CD8-positive, alpha-beta memory T cell (primary cell): ENCODE data around the gene NIN. TPM values are rescaled to one million over a fixed set of nuclear protein-coding genes. Genes with fewer than 3 reads are reported as not detected.

ENCODE experiments used
- CTCF ChIA-PET: fragments of 350-600 bp; sonication (Branson Sonifier 250); formaldehyde crosslinking; loops from one replicate; lab custom pipeline; 2021; ENCODE audit warnings: antibody characterized with exemption; lab: Charles Lee
- POLR2A ChIA-PET: fragments of 350-600 bp; sonication (Branson Sonifier 250); formaldehyde crosslinking; loops from one replicate; lab custom pipeline; 2021; ENCODE audit warnings: antibody characterized with exemption; lab: Charles Lee
- DNase-seq, 5 donors: peaks; one replicate each; pipeline versions ENCODE4 v3.0.0 to v3.0.0-alpha.2; 2020 to 2022; ENCODE audit warnings: mixed read lengths in 1 of 5
- H3K27ac ChIP-seq: one replicate; pipeline ENCODE4 v1.7.0; 2013; ENCODE audit warnings: low read depth, mild to moderate bottlenecking, low read length, moderate library complexity
- H3K27me3 ChIP-seq: 2 replicates; pipeline ENCODE4 v1.7.0; 2013; ENCODE audit warnings: low read length, mild to moderate bottlenecking; ENCODE audit not compliant: insufficient read depth, poor library complexity, severe bottlenecking
- H3K36me3 ChIP-seq: 2 replicates; pipeline ENCODE4 v1.7.0; 2013; ENCODE audit warnings: mild to moderate bottlenecking, low read length, moderate library complexity; ENCODE audit not compliant: insufficient read depth
- H3K4me1 ChIP-seq: 2 replicates; pipeline ENCODE4 v1.7.0; 2013; ENCODE audit warnings: mild to moderate bottlenecking, low read length, moderate library complexity; ENCODE audit not compliant: insufficient read depth
- H3K4me3 ChIP-seq: 2 replicates; pipeline ENCODE4 v1.7.0; 2013; ENCODE audit warnings: mild to moderate bottlenecking, low read length
- H3K9me3 ChIP-seq: 2 replicates; pipeline ENCODE4 v1.7.0; 2013; ENCODE audit warnings: mild to moderate bottlenecking, low read length
- H3K27ac Mint-ChIP-seq, 8 donors: one replicate each; pipeline ENCODE4 v1.8.0; 2020 to 2021; ENCODE audit warnings: mixed read lengths in 8 of 8, mild to moderate bottlenecking in 6 of 8, inconsistent platforms in 3 of 8, moderate library complexity in 3 of 8
- H3K27me3 Mint-ChIP-seq, 2 donors: one replicate each; pipeline ENCODE4 v1.8.0; 2020 to 2021; ENCODE audit warnings: mixed read lengths in 2 of 2, mild to moderate bottlenecking in 1 of 2, moderate library complexity in 1 of 2
- H3K36me3 Mint-ChIP-seq, 3 donors: one replicate each; pipeline ENCODE4 v1.8.0; 2020 to 2021; ENCODE audit warnings: mixed read lengths in 3 of 3, inconsistent platforms in 1 of 3, mild to moderate bottlenecking in 1 of 3
- H3K4me1 Mint-ChIP-seq, 3 donors: one replicate each; pipeline ENCODE4 v1.8.0; 2020 to 2021; ENCODE audit warnings: mixed read lengths in 3 of 3, inconsistent platforms in 1 of 3, mild to moderate bottlenecking in 1 of 3
- H3K4me3 Mint-ChIP-seq, 7 donors: one replicate each; pipeline ENCODE4 v1.8.0; 2020 to 2021; ENCODE audit warnings: mixed read lengths in 7 of 7, mild to moderate bottlenecking in 6 of 7, moderate library complexity in 4 of 7, inconsistent platforms in 2 of 7
- H3K9me3 Mint-ChIP-seq, 5 donors: one replicate each; pipeline ENCODE4 v1.8.0; 2020 to 2022; ENCODE audit warnings: mixed read lengths in 5 of 5, mild to moderate bottlenecking in 3 of 5, moderate library complexity in 2 of 5, inconsistent platforms in 1 of 5
- polyA plus RNA-seq: library from polyadenylated mRNA; unstranded; fragments of 300-500 nt; fragmentation: Illumina TruSeq; gene quantifications from one replicate; pipeline ENCODE4 v1.2.3, GENCODE V29; 2021
- total RNA-seq, 2 experiments: library from RNA; stranded (reverse); gene quantifications; one replicate each; pipeline ENCODE4 v1.2.3, GENCODE V29; 2021

NIN gene
- total and polyA plus RNA-seq, 3 experiments from 2014 or later, result 64.3 to 77.8 (median 73.8) TPM

DNA sequence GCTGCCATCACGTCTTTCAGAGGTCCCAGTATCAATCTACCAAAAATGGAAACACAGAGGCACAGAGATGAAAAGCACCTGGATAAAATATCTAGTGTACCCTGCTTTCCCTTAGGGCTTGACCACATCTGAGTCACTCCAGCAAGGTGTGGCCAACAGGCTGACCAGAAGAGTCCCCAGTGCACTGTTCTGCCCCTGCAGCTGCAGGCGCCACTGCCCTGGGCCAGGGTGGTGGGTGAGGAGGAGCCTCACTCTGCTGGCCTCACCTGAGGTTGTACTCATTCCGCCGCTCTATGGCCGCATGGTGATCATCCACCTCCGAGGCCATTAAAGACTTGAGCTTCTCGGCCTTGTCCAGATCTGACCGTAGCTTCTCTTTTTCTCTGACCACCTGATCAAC lies 60.4 kb downstream of the NIN start:
- Mint-ChIP-seq H3K27ac (peak overlapping the region in 1 of 8 donors; percentile 63), H3K9me3 (no peaks in the 10 kb centered on the region), H3K4me3 (no peak overlapping the region), H3K27me3 (peaks cover 0 to 1% of the 10 kb centered on the region in 2 donors), H3K4me1 (peaks cover 8 to 22% (median 20%) of the 10 kb centered on the region in 3 donors), H3K36me3 (peaks cover 5 to 93% (median 32%) of the 10 kb centered on the region in 3 donors)
- ChIA-PET CTCF (interaction anchor here (1.6 kb wide), 1 partner anchor 90 kb away, joined by 5 read pairs; no protein-coding TSS in a partner anchor), POLR2A (interaction anchor here (1.1 kb wide), 1 partner anchor 14 kb away, joined by 3 read pairs; no protein-coding TSS in a partner anchor)
- no peak overlapping the region for H3K4me3 ChIP-seq
- no peak overlapping the region for H3K27ac ChIP-seq
- H3K9me3 ChIP-seq, result no peaks in the 10 kb centered on the region
- DNase-seq, result no peak
- peaks cover 57% of the 10 kb centered on the region for H3K36me3 ChIP-seq
- H3K27me3 ChIP-seq, result no peaks in the 10 kb centered on the region
- peaks cover 6% of the 10 kb centered on the region for H3K4me1 ChIP-seq

- Histone ChIP-seq H3K36me3 (peaks cover 57% of the 10 kb centered on the region), H3K27me3 (no peaks in the 10 kb centered on the region), H3K4me3 (no peak overlapping the region), H3K9me3 (no peaks in the 10 kb centered on the region), H3K27ac (no peak overlapping the region), H3K4me1 (peaks cover 6% of the 10 kb centered on the region)
- Mint-ChIP-seq H3K36me3 (peaks cover 5 to 93% (median 32%) of the 10 kb centered on the region in 3 donors), H3K4me3 (no peak overlapping the region), H3K9me3 (no peaks in the 10 kb centered on the region), H3K27me3 (peaks cover 0 to 1% of the 10 kb centered on the region in 2 donors), H3K27ac (peak overlapping the region in 1 of 8 donors; percentile 63), H3K4me1 (peaks cover 8 to 20% (median 19%) of the 10 kb centered on the region in 3 donors)
- DNase-seq, result no peak
- ChIA-PET POLR2A (no interaction called here), CTCF (interaction anchor here (1.0 to 1.6 kb wide), 2 partner anchors 22 to 90 kb away, joined by 3 to 5 read pairs; no protein-coding TSS in a partner anchor)
These were observed 61.0 kb downstream of the NIN start for GRCh38 chr14:50769863-50770500.

DNA sequence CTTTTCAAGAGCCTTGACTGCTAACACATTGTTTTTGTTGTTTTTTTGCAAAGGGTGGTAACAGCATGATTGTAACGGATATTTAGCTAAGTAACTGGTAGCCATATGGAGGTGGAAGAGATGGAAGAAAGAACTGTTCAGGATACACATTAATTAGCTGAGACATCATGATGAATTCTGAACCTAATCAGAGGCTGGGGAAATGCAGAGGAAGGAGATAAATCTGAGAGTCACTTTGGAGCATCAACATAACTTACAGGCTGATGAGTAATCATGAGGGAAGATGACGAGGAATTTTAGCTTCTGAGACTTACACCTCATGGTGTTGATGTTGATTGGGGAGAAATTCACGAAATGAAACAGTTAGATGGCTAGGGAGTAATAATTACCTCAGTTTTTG lies 62.3 kb downstream of the NIN start:
- DNase-seq, result no peak
- Mint-ChIP-seq H3K9me3 (no peaks in the 10 kb centered on the region), H3K4me3 (no peak overlapping the region), H3K36me3 (peaks cover 10 to 92% (median 32%) of the 10 kb centered on the region in 3 donors), H3K4me1 (peaks cover 3 to 8% (median 6%) of the 10 kb centered on the region in 3 donors), H3K27ac (peak overlapping the region in 3 of 8 donors; percentile 3 to 58 (median 31)), H3K27me3 (peaks cover 0 to 1% of the 10 kb centered on the region in 2 donors)
- H3K9me3 ChIP-seq, result no peaks in the 10 kb centered on the region
- H3K27me3 ChIP-seq, result no peaks in the 10 kb centered on the region
- CTCF ChIA-PET, result no interaction called here
- peaks cover 60% of the 10 kb centered on the region for H3K36me3 ChIP-seq
- POLR2A ChIA-PET, result no interaction called here
- no peak overlapping the region for H3K4me3 ChIP-seq
- H3K27ac ChIP-seq, result no peak overlapping the region
- H3K4me1 ChIP-seq, result no peaks in the 10 kb centered on the region

DNA sequence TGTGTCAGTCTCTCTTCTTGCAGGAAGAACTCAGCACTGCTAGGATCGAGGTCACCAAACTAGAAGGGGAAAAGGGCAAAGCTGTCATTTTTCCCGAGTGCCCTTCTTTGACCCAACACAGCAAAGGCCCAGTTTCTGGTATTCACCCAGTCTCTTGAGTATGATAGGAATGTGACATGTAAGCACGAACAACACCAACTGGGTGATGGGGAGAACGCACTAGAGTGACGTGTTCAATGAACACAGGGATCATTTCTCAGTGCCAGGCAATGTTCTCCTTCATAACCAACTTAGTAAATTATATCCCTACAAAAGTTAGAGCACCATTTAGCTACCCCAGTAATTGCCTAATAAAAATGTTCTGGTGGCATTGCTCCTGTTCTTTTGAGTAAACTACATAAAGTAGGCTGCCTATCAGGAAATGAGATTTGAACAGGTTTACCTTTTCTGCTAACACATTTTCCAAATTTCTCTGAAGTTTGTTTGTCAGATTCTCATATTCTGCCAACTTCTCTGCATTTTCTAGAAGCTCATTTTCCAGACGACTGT lies 64.5 kb downstream of the NIN start:
- peaks cover 10 to 92% (median 37%) of the 10 kb centered on the region in 3 donors for H3K36me3 Mint-ChIP-seq

DNA sequence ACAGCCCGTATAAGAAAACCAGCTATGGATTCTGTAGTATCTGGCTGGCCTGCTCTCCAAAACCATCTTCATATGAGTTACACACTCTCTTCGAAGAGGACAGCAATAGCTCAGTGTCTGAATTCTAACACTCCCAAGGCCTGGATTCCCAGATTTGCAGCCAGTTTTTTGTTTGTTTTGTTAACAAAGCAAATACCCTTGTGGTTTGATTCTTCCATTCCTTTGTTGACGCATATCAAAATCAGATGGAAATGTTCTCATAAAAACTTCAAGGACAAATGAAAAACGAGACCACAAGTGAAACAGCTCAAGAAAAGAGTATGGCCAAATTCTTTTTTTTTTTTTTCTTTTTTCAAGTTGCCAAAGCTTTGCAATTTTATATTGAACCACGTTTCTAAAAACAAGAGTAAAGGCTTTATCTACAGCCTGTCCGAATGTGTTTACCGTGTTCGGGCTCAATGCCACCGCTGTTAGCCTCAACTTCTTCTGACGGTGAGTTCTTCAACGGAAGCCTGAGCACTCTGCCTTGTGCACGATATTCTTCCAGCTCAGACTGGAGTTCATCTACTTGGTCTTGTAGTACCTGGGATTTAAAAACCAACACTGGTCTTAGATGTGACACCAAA lies 67.5 kb downstream of the NIN start:
- peaks cover 65% of the 10 kb centered on the region for H3K36me3 ChIP-seq
- Mint-ChIP-seq H3K27me3 (peaks cover 0 to 1% of the 10 kb centered on the region in 2 donors), H3K36me3 (peaks cover 17 to 81% (median 36%) of the 10 kb centered on the region in 3 donors), H3K4me1 (peaks cover 0 to 6% (median 4%) of the 10 kb centered on the region in 3 donors), H3K9me3 (no peaks in the 10 kb centered on the region), H3K4me3 (no peak overlapping the region), H3K27ac (peak overlapping the region in 3 of 8 donors; percentile 17 to 78 (median 21))
- H3K9me3 ChIP-seq, result no peaks in the 10 kb centered on the region
- H3K4me1 ChIP-seq, result no peaks in the 10 kb centered on the region
- ChIA-PET CTCF (interaction anchor here (0.6 to 6.7 kb wide), 4 partner anchors 12 to 368 kb away, joined by 3 to 44 read pairs (median 5); no protein-coding TSS in a partner anchor), POLR2A (interaction anchor here (0.6 kb wide), 1 partner anchor 448 kb away, joined by 6 read pairs; no protein-coding TSS in a partner anchor)
- H3K27ac ChIP-seq, result no peak overlapping the region
- H3K27me3 ChIP-seq, result no peaks in the 10 kb centered on the region
- no peak overlapping the region for H3K4me3 ChIP-seq
- DNase-seq, result no peak

More for the DNA sequence above, 64.5 kb downstream of the NIN start:
- ChIA-PET CTCF (interaction anchor here (1.2 to 6.7 kb wide), 3 partner anchors 8 to 93 kb away, joined by 3 to 44 read pairs (median 17); no protein-coding TSS in a partner anchor), POLR2A (interaction anchor here (0.6 kb wide), 1 partner anchor 94 kb away, joined by 3 read pairs; no protein-coding TSS in a partner anchor)
- no peak for DNase-seq
- Mint-ChIP-seq H3K4me1 (peaks cover 1 to 6% (median 4%) of the 10 kb centered on the region in 3 donors), H3K27ac (peak overlapping the region in 2 of 8 donors; percentile 52 to 75), H3K9me3 (no peaks in the 10 kb centered on the region), H3K27me3 (peaks cover 0 to 1% of the 10 kb centered on the region in 2 donors), H3K4me3 (no peak overlapping the region)
- Histone ChIP-seq H3K27me3 (no peaks in the 10 kb centered on the region), H3K9me3 (no peaks in the 10 kb centered on the region), H3K4me3 (no peak overlapping the region), H3K4me1 (no peaks in the 10 kb centered on the region), H3K27ac (no peak overlapping the region), H3K36me3 (peaks cover 72% of the 10 kb centered on the region)

DNA sequence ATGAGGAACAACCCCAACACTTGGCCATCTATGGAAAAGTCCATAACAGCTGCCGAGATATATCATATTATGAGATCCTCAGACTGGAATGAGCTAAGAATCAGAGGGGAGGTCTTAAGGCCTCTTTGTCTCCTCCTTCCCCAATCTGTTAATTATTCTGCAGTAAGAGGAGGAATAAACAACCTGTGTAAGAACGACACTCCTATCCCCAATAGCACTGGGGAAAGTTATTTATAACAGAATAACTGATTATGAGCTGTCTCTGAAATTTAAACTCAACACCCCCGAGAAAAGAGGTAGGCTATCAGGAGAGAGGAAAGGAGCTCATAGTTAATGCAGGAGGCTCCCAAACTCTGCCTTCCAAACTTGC lies 68.0 kb downstream of the NIN start:
- H3K36me3 Mint-ChIP-seq, result peaks cover 17 to 75% (median 31%) of the 10 kb centered on the region in 3 donors
- no peaks in the 10 kb centered on the region for H3K9me3 ChIP-seq
- ChIA-PET CTCF (interaction anchor here (0.6 to 6.7 kb wide), 5 partner anchors 13 to 367 kb away, joined by 3 to 44 read pairs (median 5); no protein-coding TSS in a partner anchor), POLR2A (interaction anchor here (0.6 kb wide), 2 partner anchors 448 to 1139 kb away, joined by 4 to 6 read pairs; no protein-coding TSS in a partner anchor)
- no peaks in the 10 kb centered on the region for H3K9me3 Mint-ChIP-seq
- no peak overlapping the region for H3K27ac ChIP-seq
- no peak overlapping the region for H3K4me3 Mint-ChIP-seq
- H3K27me3 Mint-ChIP-seq, result peaks cover 0 to under 1% of the 10 kb centered on the region in 2 donors
- no peaks in the 10 kb centered on the region for H3K4me1 ChIP-seq
- no peaks in the 10 kb centered on the region for H3K27me3 ChIP-seq
- H3K4me1 Mint-ChIP-seq, result no peaks in the 10 kb centered on the region
- DNase-seq, result no peak
- peaks cover 60% of the 10 kb centered on the region for H3K36me3 ChIP-seq
- H3K27ac Mint-ChIP-seq, result peak overlapping the region in 4 of 8 donors; percentile 17 to 78 (median 22)
- no peak overlapping the region for H3K4me3 ChIP-seq

DNA sequence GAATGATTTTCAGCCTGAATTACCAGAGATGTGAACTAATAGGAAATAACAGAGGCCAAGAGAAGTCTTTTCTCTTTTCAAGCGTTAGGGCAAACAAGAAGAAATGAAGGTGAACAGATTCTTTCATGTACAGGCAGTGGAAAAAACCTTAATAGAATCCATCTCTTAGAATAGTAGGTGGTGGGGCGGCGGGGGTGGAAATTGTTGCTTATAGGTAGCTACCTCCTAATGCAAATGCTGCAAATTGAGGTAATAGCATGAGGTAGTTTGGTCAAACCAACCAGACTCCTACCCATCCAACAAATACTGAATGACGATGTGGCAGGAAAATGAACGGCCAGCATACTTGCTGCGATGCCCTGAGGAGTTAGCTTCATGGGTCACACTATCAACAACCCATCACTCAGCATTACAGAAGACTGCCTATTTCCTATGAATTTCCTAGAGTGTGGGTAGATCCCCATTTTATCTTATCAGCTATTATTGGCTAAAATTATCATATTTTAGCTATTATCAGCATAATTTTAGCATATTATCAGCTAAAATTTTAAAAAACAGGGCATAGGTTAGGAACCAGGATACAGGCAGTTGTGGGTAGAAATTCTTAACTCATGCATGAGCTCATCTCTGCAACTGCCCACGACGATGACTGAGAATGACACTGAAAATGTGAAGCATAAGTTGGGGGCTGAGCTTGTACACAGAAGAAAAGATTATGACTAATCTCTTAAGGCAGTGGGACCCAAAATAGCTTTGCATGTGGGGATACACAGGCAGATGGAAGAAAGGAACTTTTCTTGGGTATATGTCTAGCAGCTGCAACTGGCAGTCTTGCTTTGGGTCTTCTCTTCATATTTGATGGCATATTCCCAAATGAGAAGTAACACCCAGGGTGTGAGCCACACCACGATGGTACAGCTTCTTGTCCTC lies 68.7 kb downstream of the NIN start:
- Histone ChIP-seq H3K9me3 (no peaks in the 10 kb centered on the region), H3K4me3 (no peak overlapping the region), H3K36me3 (peaks cover 60% of the 10 kb centered on the region), H3K4me1 (no peaks in the 10 kb centered on the region), H3K27me3 (no peaks in the 10 kb centered on the region), H3K27ac (no peak overlapping the region)
- H3K9me3 Mint-ChIP-seq, result no peaks in the 10 kb centered on the region
- no peaks in the 10 kb centered on the region for H3K4me1 Mint-ChIP-seq
- peak overlapping the region in 5 of 8 donors; percentile 7 to 78 (median 24) for H3K27ac Mint-ChIP-seq
- no peak overlapping the region for H3K4me3 Mint-ChIP-seq
- no peak for DNase-seq
- H3K36me3 Mint-ChIP-seq, result peaks cover 17 to 73% (median 30%) of the 10 kb centered on the region in 3 donors
- ChIA-PET CTCF (interaction anchor here (1.0 to 6.7 kb wide), 3 partner anchors 13 to 98 kb away, joined by 3 to 44 read pairs (median 4); no protein-coding TSS in a partner anchor), POLR2A (interaction anchor here (0.6 kb wide), 2 partner anchors 447 to 1138 kb away, joined by 4 to 6 read pairs; no protein-coding TSS in a partner anchor)
- H3K27me3 Mint-ChIP-seq, result no peaks in the 10 kb centered on the region
